Activated T-cell treated with anti-CD3 and anti-CD28 coated beads, Interleukin-2, amount 50 U/mL, for 4 hours (primary cell): Measurements from ENCODE around the gene AP1S3. TPM values are rescaled to one million over a fixed set of nuclear protein-coding genes. Genes with fewer than 3 reads are reported as not detected.
A peak's percentile ranks its signal among the peaks of the same experiment; 100 is the strongest.
"Not testable (repeated sequence)": the region's sequence is repeated elsewhere in the genome, so short reads cannot be mapped to it uniquely, and the experiment has no call there.

ENCODE experiments used
- ATAC-seq, 2 donors: fragments of 200-7000 bp; cut with Tn5 transposase; one replicate each; pipeline ENCODE4 v1.10.0; 2021
- DNase-seq: peaks from one replicate; pipeline ENCODE4 v3.0.0-alpha.2; 2020
- H3K27me3 Mint-ChIP-seq: one replicate; pipeline ENCODE4 v1.8.0; 2021; ENCODE audit warnings: low read depth, mixed read lengths
- H3K36me3 Mint-ChIP-seq: one replicate; pipeline ENCODE4 v1.8.0; 2022; ENCODE audit warnings: mixed read lengths; ENCODE audit not compliant: insufficient read depth
- H3K4me1 Mint-ChIP-seq: one replicate; pipeline ENCODE4 v1.8.0; 2021; ENCODE audit warnings: low read depth, mixed read lengths
- H3K4me3 Mint-ChIP-seq: one replicate; pipeline ENCODE4 v1.8.0; 2021; ENCODE audit warnings: mild to moderate bottlenecking, moderate library complexity, mixed read lengths
- H3K9me3 Mint-ChIP-seq: one replicate; pipeline ENCODE4 v1.8.0; 2021; ENCODE audit warnings: mixed read lengths
- total RNA-seq, 3 donors: library from RNA; stranded (reverse); gene quantifications; one replicate each; pipeline ENCODE4 v1.2.1, GENCODE V29; 2021

Gene AP1S3
- total RNA-seq, result 10 to 100 TPM; 18.0 to 19.9 (median 18.4) TPM

DNA sequence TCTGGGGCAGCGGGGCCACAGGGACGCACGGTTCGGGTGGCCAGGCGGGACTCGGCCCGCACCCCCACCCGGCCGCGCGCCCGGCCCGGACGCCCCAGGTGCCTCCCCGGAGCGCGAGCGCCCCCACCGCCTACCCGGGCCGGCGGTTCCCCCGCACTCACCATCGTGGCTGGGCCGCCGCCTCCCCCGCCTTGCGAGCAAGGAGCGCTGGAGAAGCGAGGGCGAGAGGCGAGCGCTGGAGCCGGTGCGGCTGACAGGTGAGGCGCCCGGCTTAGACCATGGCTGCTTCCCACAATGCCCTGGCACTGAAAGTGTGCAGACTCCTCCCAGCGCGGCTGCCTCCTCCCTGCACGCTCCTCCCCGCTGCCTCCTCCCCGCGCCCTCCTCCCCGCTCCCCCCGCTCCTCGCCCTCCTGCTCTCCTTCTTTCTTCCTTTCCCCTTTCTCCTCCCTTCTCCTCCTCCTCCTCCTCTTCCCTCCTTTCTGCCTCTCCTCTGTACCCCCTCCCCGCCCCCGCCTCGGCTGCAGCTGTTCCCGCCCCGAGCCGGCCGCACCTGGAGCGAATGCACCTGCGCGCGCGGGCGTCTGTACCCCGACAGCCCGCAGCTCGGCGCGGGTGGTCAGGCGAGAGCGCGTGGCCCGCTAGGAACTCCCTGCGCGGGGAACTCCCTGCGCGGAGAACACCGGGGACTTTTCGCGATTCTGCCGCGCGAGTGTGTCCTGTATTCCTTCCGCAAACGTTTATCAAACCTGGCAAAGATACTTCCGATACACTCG, at the start of gene AP1S3:
Gene AP1S3, minus strand, starts transcription at position 296 of the 775 bp plus-strand sequence. Its CDS starts 132 bp downstream, at position 164.
- peak; percentile 95 to 97 for ATAC-seq
- DNase-seq, result peak; percentile 66
- no peaks in the 10 kb centered on the region for H3K9me3 Mint-ChIP-seq

DNA sequence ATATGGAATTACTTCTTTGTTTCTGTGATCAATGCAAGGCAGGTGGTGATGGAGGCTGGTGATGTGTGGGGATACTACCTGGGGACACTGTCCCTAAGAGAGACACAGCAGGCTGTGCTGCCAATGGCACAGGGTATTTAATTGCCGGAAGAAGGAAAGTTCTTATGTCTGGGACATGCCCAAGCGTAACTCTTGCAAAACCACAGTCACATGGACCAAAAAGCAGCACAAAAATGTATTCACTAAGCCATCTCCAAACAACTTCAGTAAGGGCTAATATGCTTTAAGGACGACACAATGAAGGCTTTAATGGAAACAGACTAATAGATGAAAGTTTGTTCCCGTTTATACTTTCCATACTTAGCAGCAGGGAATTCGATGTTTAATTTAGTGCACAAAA, 49.7 kb upstream of the AP1S3 start:
- peaks cover 9% of the 10 kb centered on the region for H3K4me1 Mint-ChIP-seq
- H3K36me3 Mint-ChIP-seq, result peaks cover 36% of the 10 kb centered on the region
- H3K9me3 Mint-ChIP-seq, result no peaks in the 10 kb centered on the region
- ATAC-seq, result no peak
- no peak for DNase-seq
- H3K4me3 Mint-ChIP-seq, result no peak overlapping the region
- no peaks in the 10 kb centered on the region for H3K27me3 Mint-ChIP-seq

More for the DNA sequence above, at the start of gene AP1S3:
- Mint-ChIP-seq H3K36me3 (no peaks in the 10 kb centered on the region), H3K4me3 (peak within 1 kb of the TSS; percentile 88), H3K4me1 (peaks cover 12% of the 10 kb centered on the region), H3K27me3 (no peaks in the 10 kb centered on the region)

DNA sequence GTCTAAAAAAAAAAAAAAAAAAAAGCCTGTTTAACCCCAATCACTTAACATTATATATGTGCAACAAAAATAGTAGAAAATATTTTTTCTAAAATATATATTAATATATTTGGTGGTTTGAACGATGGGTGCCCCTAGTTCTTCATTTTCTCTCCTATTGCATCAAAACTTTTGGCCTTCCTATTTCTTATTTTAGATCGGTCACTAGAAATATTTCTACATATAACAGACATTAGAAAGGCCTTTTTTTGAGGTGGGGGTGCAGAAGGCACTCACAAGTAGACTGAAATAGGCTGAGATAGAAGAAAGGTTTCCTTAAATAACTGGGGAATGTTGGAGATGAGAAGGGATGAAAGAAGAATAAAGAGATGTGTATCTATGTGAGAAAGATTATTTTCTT, 49.3 kb upstream of the AP1S3 start:
- no peak for ATAC-seq

DNA sequence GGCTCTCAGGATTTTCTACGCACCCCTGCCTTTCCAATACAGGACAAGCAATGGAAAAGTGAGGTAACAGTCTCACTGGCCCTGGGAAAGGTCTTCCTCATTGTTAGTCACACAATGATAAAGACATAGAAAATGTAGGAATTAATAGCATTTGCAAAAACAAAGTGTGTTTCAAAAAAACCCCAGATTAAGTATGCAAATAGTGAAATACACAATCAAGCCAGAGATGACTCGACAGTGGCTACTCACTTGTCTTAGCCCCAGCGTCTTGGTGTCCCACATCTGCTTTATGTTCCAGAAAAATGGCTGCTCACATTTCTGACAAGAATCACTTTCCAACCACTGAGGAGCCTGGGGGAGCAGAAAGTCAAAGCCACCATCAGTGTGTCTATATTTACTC, 47.0 kb upstream of the AP1S3 start:
- H3K9me3 Mint-ChIP-seq, result no peaks in the 10 kb centered on the region
- H3K27me3 Mint-ChIP-seq, result no peaks in the 10 kb centered on the region
- H3K36me3 Mint-ChIP-seq, result peaks cover 35% of the 10 kb centered on the region
- ATAC-seq (no peak), DNase-seq (no peak)
- H3K4me1 Mint-ChIP-seq, result peaks cover 6% of the 10 kb centered on the region
- H3K4me3 Mint-ChIP-seq, result no peak overlapping the region

More for the DNA sequence above, 49.3 kb upstream of the AP1S3 start:
- Mint-ChIP-seq H3K4me3 (no peak overlapping the region), H3K4me1 (peaks cover 9% of the 10 kb centered on the region), H3K9me3 (no peaks in the 10 kb centered on the region), H3K36me3 (peaks cover 37% of the 10 kb centered on the region), H3K27me3 (no peaks in the 10 kb centered on the region)
- DNase-seq, result no peak

DNA sequence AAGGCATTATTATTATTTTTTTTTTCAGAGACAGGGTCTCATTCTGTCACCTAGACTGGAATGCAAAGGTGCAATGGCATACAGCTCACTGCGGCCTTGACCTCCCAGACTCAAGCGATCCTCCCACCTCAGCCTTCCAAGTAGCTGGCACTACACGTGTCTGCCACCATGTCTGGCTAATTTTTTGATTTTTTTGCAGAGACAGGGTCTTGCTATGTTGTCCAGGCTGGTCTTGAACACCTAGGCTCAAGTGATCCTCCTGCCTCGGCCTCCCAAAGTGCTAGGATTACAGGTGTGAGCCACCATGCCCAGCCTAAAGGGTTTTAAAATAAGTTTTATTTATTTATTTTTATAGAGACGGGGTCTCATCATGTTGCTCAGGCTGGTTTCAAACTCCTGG, 45.3 kb upstream of the AP1S3 start:
- ATAC-seq (no peak), DNase-seq (no peak)
- no peaks in the 10 kb centered on the region for H3K9me3 Mint-ChIP-seq
- no peak overlapping the region for H3K4me3 Mint-ChIP-seq
- H3K36me3 Mint-ChIP-seq, result peaks cover 42% of the 10 kb centered on the region
- H3K27me3 Mint-ChIP-seq, result no peaks in the 10 kb centered on the region
- peaks cover 2% of the 10 kb centered on the region for H3K4me1 Mint-ChIP-seq

GRCh38 chr2:223880796-223881195, 43.4 kb upstream of the AP1S3 start:
- Mint-ChIP-seq H3K4me3 (no peak overlapping the region), H3K27me3 (no peaks in the 10 kb centered on the region), H3K4me1 (peaks cover 2% of the 10 kb centered on the region), H3K36me3 (peaks cover 50% of the 10 kb centered on the region), H3K9me3 (no peaks in the 10 kb centered on the region)
- ATAC-seq (no peak), DNase-seq (no peak)

DNA sequence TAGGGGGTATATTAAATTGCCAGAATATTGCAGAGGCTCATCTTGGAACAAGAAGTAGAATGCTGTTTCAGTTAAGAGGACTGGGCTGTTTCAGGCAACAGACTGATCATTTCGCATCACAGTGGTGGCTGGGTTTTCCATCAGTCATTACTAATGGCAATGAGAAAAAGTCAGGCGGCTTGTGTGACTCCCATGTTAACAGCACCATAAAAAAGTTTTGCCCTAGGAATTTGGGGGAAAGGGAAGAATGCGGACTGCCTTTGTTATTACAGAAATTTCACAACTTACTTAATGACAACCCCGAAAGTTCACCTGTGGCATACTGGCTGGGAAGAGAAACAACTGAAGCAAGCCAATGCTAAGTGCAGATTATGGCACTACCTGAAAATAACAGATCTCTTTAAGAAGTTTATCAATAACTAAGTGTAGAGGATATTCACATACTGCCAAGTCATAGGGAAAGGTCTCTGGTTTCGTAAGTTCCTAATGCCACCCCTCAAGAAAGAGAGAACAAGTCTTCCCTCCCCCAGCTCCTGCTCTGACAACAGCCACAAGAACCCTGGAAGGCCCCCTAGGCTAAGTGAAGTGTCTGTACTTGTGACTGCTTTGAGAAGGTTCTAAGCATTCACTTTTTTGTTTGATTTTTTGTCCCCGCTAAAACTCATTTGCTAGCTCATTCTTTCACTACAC, 40.5 kb upstream of the AP1S3 start:
- Mint-ChIP-seq H3K4me1 (peaks cover 2% of the 10 kb centered on the region), H3K4me3 (no peak overlapping the region), H3K36me3 (peaks cover 52% of the 10 kb centered on the region), H3K27me3 (no peaks in the 10 kb centered on the region), H3K9me3 (no peaks in the 10 kb centered on the region)
- no peak for DNase-seq
- no peak for ATAC-seq

DNA sequence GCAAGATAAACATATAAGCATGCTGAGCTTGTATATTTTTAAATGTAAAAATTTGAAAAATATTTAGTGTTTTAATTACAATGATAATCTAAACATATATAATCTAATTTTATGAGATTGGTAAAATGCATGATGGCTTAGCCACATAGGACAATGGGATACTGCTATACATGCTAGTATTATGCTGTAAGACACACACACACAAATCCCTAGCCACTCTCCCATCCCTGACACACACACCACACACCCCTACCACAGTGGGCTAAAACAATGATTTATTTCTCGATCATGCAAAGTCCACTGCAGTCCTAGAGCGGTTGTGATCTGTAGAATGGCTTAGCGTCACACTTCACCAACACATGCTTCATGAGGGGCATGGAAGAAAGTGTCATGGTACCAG, 36.3 kb upstream of the AP1S3 start:
- Mint-ChIP-seq H3K36me3 (peaks cover 53% of the 10 kb centered on the region), H3K9me3 (no peaks in the 10 kb centered on the region), H3K4me1 (no peaks in the 10 kb centered on the region), H3K27me3 (no peaks in the 10 kb centered on the region), H3K4me3 (no peak overlapping the region)
- ATAC-seq (no peak), DNase-seq (no peak)

DNA sequence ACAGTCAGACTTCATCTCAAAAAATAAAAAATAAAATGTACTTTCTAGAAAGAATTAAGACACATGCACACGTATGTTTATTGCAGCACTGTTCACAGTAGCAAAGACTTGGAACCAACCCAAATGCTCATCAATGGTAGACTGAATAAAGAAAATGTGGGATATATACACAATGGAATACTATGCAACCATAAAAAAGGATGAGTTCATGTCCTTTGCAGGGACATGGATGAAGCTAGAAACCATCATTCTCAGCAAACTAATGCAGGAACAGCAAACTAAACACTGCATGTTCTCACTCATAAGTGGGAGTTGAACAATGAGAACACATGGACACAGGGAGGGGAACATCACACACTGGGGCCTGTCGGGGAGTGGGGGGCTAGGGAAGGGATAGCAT, 35.4 kb upstream of the AP1S3 start:
- not testable (repeated sequence) for DNase-seq, H3K27me3 Mint-ChIP-seq, H3K4me3 Mint-ChIP-seq, H3K9me3 Mint-ChIP-seq, ATAC-seq, H3K4me1 Mint-ChIP-seq
- H3K36me3 Mint-ChIP-seq, result peaks cover 45% of the 10 kb centered on the region

DNA sequence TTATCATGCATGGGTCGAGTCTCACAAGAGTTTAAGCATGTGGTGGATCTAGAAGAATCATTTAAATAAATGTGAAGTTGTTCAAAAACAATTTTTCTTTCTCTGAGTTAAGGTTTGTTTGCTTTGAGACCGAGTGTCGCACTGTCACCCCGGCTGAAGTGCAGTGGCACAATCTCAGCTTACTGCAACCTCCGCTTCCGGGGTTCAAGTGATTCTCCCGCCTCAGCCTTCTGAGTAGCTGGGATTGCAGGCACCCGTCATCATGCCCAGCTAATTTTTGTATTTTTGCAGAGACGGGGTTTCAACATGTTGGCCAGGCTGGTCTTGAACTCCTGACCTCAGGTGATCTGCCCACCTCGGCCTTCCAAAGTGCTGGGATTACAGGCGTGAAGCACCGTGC, 34.3 kb upstream of the AP1S3 start:
- H3K4me3 Mint-ChIP-seq, result not testable (repeated sequence)

DNA sequence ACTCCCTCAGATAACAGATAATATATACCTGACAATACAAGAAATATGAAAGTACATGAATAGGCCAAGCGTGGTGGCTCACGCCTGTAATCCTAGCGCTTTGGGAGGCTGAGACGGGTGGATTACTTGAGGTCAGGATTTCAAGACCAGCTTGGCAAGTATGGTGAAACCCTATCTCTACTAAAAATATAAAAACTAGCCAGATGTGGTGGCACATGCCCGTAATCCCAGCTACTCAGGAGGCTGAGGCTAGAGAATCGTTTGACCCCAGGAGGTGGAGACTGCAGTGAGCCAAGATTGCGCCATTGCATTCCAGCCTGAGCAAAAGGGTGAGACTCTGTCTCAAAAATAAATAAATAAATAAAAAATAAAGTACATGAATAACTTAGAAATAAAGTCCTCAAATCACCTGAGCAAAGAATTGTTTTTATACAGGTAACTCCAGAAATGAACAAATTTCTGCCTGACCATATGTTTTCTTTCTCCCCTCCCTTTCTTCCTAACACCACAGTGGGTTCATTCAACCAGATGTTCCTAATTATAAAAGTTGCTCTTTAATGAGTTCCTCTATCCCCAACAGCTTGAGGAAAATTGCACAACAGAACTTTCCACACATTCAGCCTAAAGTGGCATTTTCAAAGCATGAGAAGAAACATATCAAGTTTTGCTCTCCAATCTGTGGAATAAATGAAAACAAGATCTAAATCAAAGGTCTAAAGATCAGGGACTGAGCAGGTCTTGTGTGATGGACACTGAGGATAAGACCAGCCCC, 33.6 kb upstream of the AP1S3 start:
- no peak for ATAC-seq
- no peak for DNase-seq
- Mint-ChIP-seq H3K27me3 (no peaks in the 10 kb centered on the region), H3K4me3 (no peak overlapping the region), H3K36me3 (peaks cover 29% of the 10 kb centered on the region), H3K9me3 (no peaks in the 10 kb centered on the region), H3K4me1 (peaks cover 7% of the 10 kb centered on the region)

More for the DNA sequence above, 34.3 kb upstream of the AP1S3 start:
- H3K27me3 Mint-ChIP-seq, H3K4me1 Mint-ChIP-seq, DNase-seq, ATAC-seq, H3K9me3 Mint-ChIP-seq: not testable (repeated sequence)
- peaks cover 34% of the 10 kb centered on the region for H3K36me3 Mint-ChIP-seq

- no peaks in the 10 kb centered on the region for H3K27me3 Mint-ChIP-seq
- ATAC-seq (no peak), DNase-seq (no peak)
- peaks cover 21% of the 10 kb centered on the region for H3K4me1 Mint-ChIP-seq
- no peaks in the 10 kb centered on the region for H3K9me3 Mint-ChIP-seq
- no peak overlapping the region for H3K4me3 Mint-ChIP-seq
- peaks cover 17% of the 10 kb centered on the region for H3K36me3 Mint-ChIP-seq
Observed at GRCh38 chr2:223868005-223868404, 30.6 kb upstream of the AP1S3 start.

DNA sequence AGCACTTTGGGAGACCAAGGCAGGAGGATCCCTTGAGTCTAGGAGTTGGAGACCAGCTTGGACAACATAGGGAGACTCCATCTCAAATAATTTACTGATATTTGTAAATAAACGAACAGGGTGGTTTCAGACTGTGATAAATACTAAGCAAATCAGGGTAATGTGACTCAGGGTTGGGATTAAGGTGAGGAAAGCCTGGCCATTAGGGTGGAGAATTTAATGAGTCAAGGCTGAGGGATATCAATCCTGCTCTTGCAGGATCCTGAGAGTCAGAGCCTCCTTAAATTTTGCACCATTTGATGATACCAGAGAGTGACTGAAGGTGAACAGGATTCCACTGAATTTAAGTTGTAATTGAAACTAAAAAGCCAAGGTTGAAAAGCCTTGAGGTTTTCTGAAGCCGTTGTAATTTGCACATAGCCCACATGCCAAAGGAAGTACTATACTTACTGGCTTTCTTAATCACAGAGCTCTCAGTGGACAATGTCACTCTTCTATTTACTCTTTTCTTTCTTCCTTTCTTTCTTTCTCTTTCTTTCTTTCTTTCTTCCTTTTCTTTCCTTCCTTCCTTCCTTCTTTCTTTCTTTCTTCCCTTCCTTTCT, 28.6 kb upstream of the AP1S3 start:
- Mint-ChIP-seq H3K9me3 (no peaks in the 10 kb centered on the region), H3K4me3 (no peak overlapping the region), H3K36me3 (peaks cover 9% of the 10 kb centered on the region), H3K4me1 (peaks cover 21% of the 10 kb centered on the region), H3K27me3 (no peaks in the 10 kb centered on the region)
- ATAC-seq (peak in 1 of 2 donors; percentile 30), DNase-seq (no peak)

GRCh38 chr2:223865124-223865523, 27.7 kb upstream of the AP1S3 start:
- H3K4me3 Mint-ChIP-seq, result no peak overlapping the region
- DNase-seq, result no peak
- no peaks in the 10 kb centered on the region for H3K27me3 Mint-ChIP-seq
- H3K36me3 Mint-ChIP-seq, result peaks cover 3% of the 10 kb centered on the region
- H3K9me3 Mint-ChIP-seq, result no peaks in the 10 kb centered on the region
- peak; percentile 27 to 28 for ATAC-seq
- peaks cover 21% of the 10 kb centered on the region for H3K4me1 Mint-ChIP-seq
